GM18505 (cell line): ENCODE measurements around the gene UMODL1.

Experiments used
- ATAC-seq: cut with Tn5 transposase; IDR thresholded peaks from one replicate; pipeline ENCODE4 v1.9.1; 2021; ENCODE audit not compliant: unreplicated experiment
- POLR2A ChIP-seq: IDR thresholded peaks from 4 replicates; pipeline ENCODE4 v1.6.1; 2011; ENCODE audit warnings: borderline replicate concordance; ENCODE audit not compliant: insufficient read depth, insufficient read length; ENCODE audit errors: extremely low read depth

Gene UMODL1

GRCh38 chr21:42071146-42071737 is at the start of gene UMODL1:
UMODL1 (plus strand) TSS chr21:42071317; CDS start chr21:42071317, 0 bp downstream.
- no peak for TF ChIP-seq POLR2A
- ATAC-seq = no peak

GRCh38 chr21:42021371-42022090 is 49.6 kb upstream of the UMODL1 start:
- TF ChIP-seq POLR2A = no peak
- no peak for ATAC-seq

GRCh38 chr21:42022091-42022430 is 49.1 kb upstream of the UMODL1 start:
- no peak for TF ChIP-seq POLR2A
- no peak for ATAC-seq

GRCh38 chr21:42022906-42023305 is 48.2 kb upstream of the UMODL1 start:
- no peak for TF ChIP-seq POLR2A
- no peak for ATAC-seq

- no peak for TF ChIP-seq POLR2A
Observed at GRCh38 chr21:42025376-42026081, 45.6 kb upstream of the UMODL1 start.

GRCh38 chr21:42026082-42026435 is 45.1 kb upstream of the UMODL1 start:
- TF ChIP-seq POLR2A = no peak
- ATAC-seq = no peak

More at GRCh38 chr21:42025376-42026081, 45.6 kb upstream of the UMODL1 start:
- ATAC-seq = no peak

GRCh38 chr21:42027085-42027821 is 43.9 kb upstream of the UMODL1 start:
- TF ChIP-seq POLR2A = no peak
- no peak for ATAC-seq

GRCh38 chr21:42027822-42028765 is 43.0 kb upstream of the UMODL1 start:
- no peak for ATAC-seq
- no peak for TF ChIP-seq POLR2A

- TF ChIP-seq POLR2A = no peak
- no peak for ATAC-seq
Observed at GRCh38 chr21:42028766-42029425, 42.2 kb upstream of the UMODL1 start.

GRCh38 chr21:42030311-42030710 is 40.8 kb upstream of the UMODL1 start:
- ATAC-seq = no peak
- TF ChIP-seq POLR2A = no peak

- no peak for TF ChIP-seq POLR2A
- ATAC-seq = no peak
Observed at GRCh38 chr21:42031241-42031640, 39.9 kb upstream of the UMODL1 start.

- no peak for TF ChIP-seq POLR2A
- ATAC-seq = no peak
Observed at GRCh38 chr21:42031816-42032215, 39.3 kb upstream of the UMODL1 start.
